K562 (cell line): ENCODE measurements around the gene GPR108. TPM values are rescaled to one million over a fixed set of nuclear protein-coding genes. Genes with fewer than 3 reads are reported as not detected.

Experiments used
- ATAC-seq: fragments of 200-7000 bp; cut with Tn5 transposase; 3 replicates; pipeline ENCODE4 v1.9.1; 2020; ENCODE audit warnings: moderate library complexity
- BruUV-seq: library from RNA; stranded (reverse); fragments of 400-500 nt; replicated peaks from 2 replicates; lab custom pipeline; 2021; lab: Mats Ljungman, UMichigan
- CTCF ChIA-PET: fragments of 300-600 bp; formaldehyde crosslinking; extraction: SDS; loops from one replicate; lab custom pipeline; 2021; ENCODE audit warnings: low intra/inter-chr PET ratio; lab: Yijun Ruan, JAX
- POLR2A ChIA-PET: fragments of 300-600, 350-650 bp; sonication (Branson Sonifier 250); formaldehyde crosslinking; extraction: SDS; loops from one replicate; lab custom pipeline; 2021; ENCODE audit warnings: antibody characterized with exemption, inconsistent platforms; lab: Yijun Ruan, JAX
- DNase-seq, 4 experiments: peaks; one replicate each; pipeline versions ENCODE4 v3.0.0 to v3.0.0-alpha.2; 2011 to 2018; ENCODE audit warnings: low spot score in 3 of 4, mixed read lengths in 3 of 4; ENCODE audit errors: extremely low read depth in 1 of 4
- FAIRE-seq: peaks from 2 replicates; lab custom pipeline; 2011; peaks lifted over from hg19 to GRCh38; lab: Jason Lieb, UNC
- H2AFZ ChIP-seq: 2 replicates; pipeline ENCODE4 v1.6.0; 2011; ENCODE audit warnings: low read depth, low read length, control low read depth, inconsistent platforms
- H3K27ac ChIP-seq: fragments of 200-600 bp; 3 replicates; pipeline ENCODE4 v1.8.0; 2011; ENCODE audit warnings: low read depth, mild to moderate bottlenecking, control low read depth, inconsistent platforms, low read length, moderate library complexity, mixed read lengths; ENCODE audit errors: extremely low read depth
- H3K27me3 ChIP-seq, 2 experiments: fragments of 300-600 bp in 1 of 2; 2 replicates in 1 of 2; 3 replicates in 1 of 2; pipeline versions ENCODE4 v1.6.0 to v1.8.0; 2011; ENCODE audit warnings: inconsistent platforms in 2 of 2, low read length in 2 of 2, mild to moderate bottlenecking in 1 of 2, mixed read lengths in 1 of 2, moderate library complexity in 1 of 2; ENCODE audit not compliant: control insufficient read depth in 2 of 2, insufficient read depth in 2 of 2
- H3K36me3 ChIP-seq: fragments of 300-600 bp; 3 replicates; pipeline ENCODE4 v1.8.0; 2011; ENCODE audit warnings: mild to moderate bottlenecking, low read length, inconsistent platforms; ENCODE audit not compliant: control insufficient read depth, insufficient read depth
- H3K4me1 ChIP-seq, 2 experiments: fragments of 200-600 bp in 1 of 2; replicated peaks in 1 of 2; 2 replicates in 1 of 2; 3 replicates in 1 of 2; pipeline versions ENCODE4 v1.5.1 to v1.8.0; 2011; ENCODE audit warnings: inconsistent platforms in 2 of 2, low read length in 2 of 2, mild to moderate bottlenecking in 1 of 2, mixed read lengths in 1 of 2, moderate library complexity in 1 of 2; ENCODE audit not compliant: control insufficient read depth in 2 of 2, insufficient read depth in 2 of 2
- H3K4me2 ChIP-seq: 2 replicates; pipeline ENCODE4 v1.6.1; 2011; ENCODE audit warnings: low read length, control low read depth, inconsistent platforms, mixed read lengths; ENCODE audit not compliant: insufficient read depth
- H3K4me3 ChIP-seq: fragments of 200-600 bp; sonication (generic), shearing (Covaris generic); 2 replicates; pipeline ENCODE4 v1.5.1; 2016; ENCODE audit warnings: control low read depth, inconsistent platforms
- H3K79me2 ChIP-seq: fragments of 200-600 bp; 3 replicates; pipeline ENCODE4 v1.8.0; 2011; ENCODE audit warnings: low read length, inconsistent platforms; ENCODE audit not compliant: control insufficient read depth, insufficient read depth
- H3K9ac ChIP-seq, 2 experiments: 2 replicates each; pipeline versions ENCODE4 v1.6.0 to v1.6.1; 2011; ENCODE audit warnings: low read depth in 2 of 2, low read length in 2 of 2, control low read depth in 1 of 2, inconsistent platforms in 1 of 2, mild to moderate bottlenecking in 1 of 2, mixed read lengths in 1 of 2; ENCODE audit not compliant: insufficient read depth in 1 of 2
- H3K9me1 ChIP-seq: one replicate; pipeline ENCODE4 v1.6.0; 2011; ENCODE audit warnings: inconsistent platforms, mild to moderate bottlenecking, low read length, moderate library complexity; ENCODE audit not compliant: control insufficient read depth, insufficient read depth
- H3K9me3 ChIP-seq: replicated peaks from 2 replicates; pipeline ENCODE4 v1.5.1; 2011; ENCODE audit warnings: low read depth, low read length, inconsistent platforms; ENCODE audit not compliant: control insufficient read depth, insufficient read depth
- H4K20me1 ChIP-seq: replicated peaks from 2 replicates; pipeline ENCODE4 v1.6.1; 2011; ENCODE audit warnings: low read length, inconsistent platforms, mixed read lengths; ENCODE audit not compliant: control insufficient read depth, insufficient read depth
- DACH1 ChIP-seq: fragments of 450-650 bp; IDR thresholded peaks from 2 replicates; pipeline ENCODE4 v1.6.1; 2018; ENCODE audit not compliant: partially characterized antibody
- ETS1 ChIP-seq: conservative IDR thresholded peaks from 2 replicates; pipeline ENCODE4 v1.6.1; 2011; ENCODE audit warnings: low read depth, mild to moderate bottlenecking, low read length; ENCODE audit not compliant: control insufficient read depth
- GTF2A2 ChIP-seq: IDR thresholded peaks from 2 replicates; pipeline ENCODE4 v1.6.1; 2016; ENCODE audit warnings: mild to moderate bottlenecking, missing genetic modification characterization, missing compliant biosample characterization
- HIVEP1 ChIP-seq: fragments of 250-450 bp; sonication (Bioruptor Pico); IDR thresholded peaks from 2 replicates; pipeline ENCODE4 v1.4.0; 2020; ENCODE audit warnings: mild to moderate bottlenecking
- MECOM ChIP-seq: fragments of 250-450 bp; sonication (Bioruptor Pico); IDR thresholded peaks from 2 replicates; pipeline ENCODE4 v1.8.0; 2022; ENCODE audit warnings: inconsistent platforms
- NCOA1 ChIP-seq: fragments of 450-650 bp; IDR thresholded peaks from 2 replicates; pipeline ENCODE4 v1.6.1; 2016; ENCODE audit warnings: low read depth
- NCOA2 ChIP-seq, 2 experiments: fragments of 450-650 bp; IDR thresholded peaks; 2 replicates each; pipeline ENCODE4 v1.6.1; 2018; ENCODE audit warnings: mild to moderate bottlenecking in 2 of 2, moderate library complexity in 1 of 2; ENCODE audit not compliant: partially characterized antibody in 2 of 2
- NR0B1 ChIP-seq: fragments of 450-650 bp; IDR thresholded peaks from one replicate; pipeline ENCODE4 v1.6.1; 2018; ENCODE audit warnings: mild to moderate bottlenecking, moderate library complexity; ENCODE audit not compliant: partially characterized antibody
- POLR2H ChIP-seq: IDR thresholded peaks from 2 replicates; pipeline ENCODE4 v1.6.1; 2016; ENCODE audit warnings: missing genetic modification characterization, low read depth, mild to moderate bottlenecking, control low read depth, missing compliant biosample characterization, moderate library complexity
- RB1 ChIP-seq: fragments of 450-650 bp; IDR thresholded peaks from 2 replicates; pipeline ENCODE4 v1.6.1; 2017; ENCODE audit warnings: low read depth, mild to moderate bottlenecking
- TARDBP ChIP-seq: fragments of 450-650 bp; IDR thresholded peaks from 2 replicates; pipeline ENCODE4 v1.6.1; 2016
- VEZF1 ChIP-seq: fragments of 200-800 bp; sonication (Bioruptor generic); IDR thresholded peaks from 2 replicates; pipeline ENCODE4 v1.6.1; 2017; ENCODE audit warnings: missing genetic modification characterization, missing compliant biosample characterization
- ZNF253 ChIP-seq: fragments of 250-450 bp; sonication (Bioruptor Pico); conservative IDR thresholded peaks from 2 replicates; pipeline ENCODE4 v1.6.1; 2021; ENCODE audit warnings: mild to moderate bottlenecking
- ZNF41 ChIP-seq: fragments of 250-450 bp; sonication (Bioruptor Pico); conservative IDR thresholded peaks from 2 replicates; pipeline ENCODE4 v1.4.0; 2020; ENCODE audit warnings: mild to moderate bottlenecking
- WGBS: fragments of 100-300 bp; shearing (Covaris generic); methylation state at CpG from one replicate; pipeline ENCODE4 v1.1.6; 2016; ENCODE audit warnings: low coverage, mixed read lengths; ENCODE audit not compliant: insufficient coverage; ENCODE audit errors: missing lambda C conversion rate; 5-methylcytosine and 5-hydroxymethylcytosine counted together
- in situ Hi-C: fragments of 300-500 bp; cut with MboI; formaldehyde crosslinking; loops from 4 replicates; pipeline ENCODE4 v1.15.0; 2018; ENCODE audit warnings: inconsistent platforms, mixed read lengths
- intact Hi-C: fragments of 100-400 bp; cut with micrococcal nuclease; formaldehyde crosslinking; loops from 2 replicates; pipeline ENCODE4 v1.14.2; 2022
- polyA plus RNA-seq, 8 experiments: library from polyadenylated mRNA; depleted of rRNA in 4 of 8; stranded (reverse) in 5 of 8; unstranded in 3 of 8; fragments of >200 nt; fragmentation: Nextera tagmentation in 2 of 8; fragmentation: Illumina TruSeq in 1 of 8; extraction: Ambion mirVana in 2 of 8; extraction: Trizol in 1 of 8; gene quantifications; 2 replicates each; pipeline versions ENCODE4 v1.2.1 to v1.2.3, GENCODE V29; 2011 to 2014; ENCODE audit warnings: inconsistent platforms in 1 of 8, missing spikeins in 1 of 8
- total RNA-seq, 7 experiments: library from RNA; depleted of rRNA in 6 of 7; stranded (reverse); fragments of >200 nt in 6 of 7; fragmentation: Illumina TruSeq in 2 of 7; extraction: Trizol in 2 of 7; gene quantifications; 2 replicates each; pipeline versions ENCODE4 v1.2.1 to v1.2.3, GENCODE V29; 2011 to 2021; ENCODE audit warnings: low replicate concordance in 1 of 7
- TF ChIP-seq, protein P1 (sequence below): IDR thresholded peaks from 2 replicates; pipeline ENCODE4 v1.6.1; 2011; ENCODE audit not compliant: insufficient read length; ENCODE audit errors: extremely low read depth
- TF ChIP-seq, protein P2 (sequence below): fragments of 450-650 bp; formaldehyde crosslinking; IDR thresholded peaks from 2 replicates; pipeline ENCODE4 v1.4.0; 2020; ENCODE audit warnings: mild to moderate bottlenecking, moderate library complexity

Gene GPR108
- total and polyA plus RNA-seq, 9 of the 15 experiments (the other 6 are each of a cell fraction or from before 2014, with no cell fraction given), result 2.4 to 33.2 (median 24.4) TPM

DNA sequence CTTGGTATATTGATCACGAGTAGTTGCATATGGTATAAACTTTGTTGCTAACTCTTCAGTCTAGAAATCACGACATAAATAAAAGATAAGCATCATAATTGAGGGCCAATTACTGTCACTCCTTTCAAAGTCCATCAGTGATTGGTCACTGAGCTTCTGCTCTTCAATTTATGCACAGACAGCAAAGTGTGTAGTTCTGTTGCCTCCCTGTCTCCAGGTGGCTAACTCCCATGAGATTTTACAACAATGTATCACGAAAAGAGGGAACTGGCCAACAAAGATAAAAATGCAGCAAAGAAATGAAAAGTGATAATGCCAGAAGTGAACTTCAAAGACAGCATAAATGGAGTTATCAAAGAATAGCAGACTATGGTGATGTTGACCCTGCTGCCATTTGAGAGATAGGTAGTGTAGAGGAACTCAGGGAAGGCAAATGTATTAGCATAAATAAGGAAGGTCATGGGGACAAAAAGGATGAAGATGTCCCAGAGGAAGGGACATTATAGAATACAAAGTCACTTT is 54.7 kb downstream of the GPR108 start:
- H3K27ac ChIP-seq, result no peak overlapping the region
- DNase-seq, result peak in 2 of 4 experiments; percentile 68 to 75
- intact Hi-C loops, result no loop called here
- no peaks in the 10 kb centered on the region; the same call in none of the 2 replicates for H3K9me3 ChIP-seq
- H3K4me3 ChIP-seq, result no peak overlapping the region
- no peak overlapping the region for H3K9ac ChIP-seq
- no peaks in the 10 kb centered on the region for H3K27me3 ChIP-seq
- H3K79me2 ChIP-seq, result no peaks in the 10 kb centered on the region
- in situ Hi-C loops, result no loop called here
- no TSS peak for BruUV-seq
- peaks cover 13 to 24% of the 10 kb centered on the region in 2 experiments; a peak in 4 of 5 replicates for H3K4me1 ChIP-seq
- ChIA-PET CTCF (no interaction called here), POLR2A (interaction anchor here (0.7 kb wide), 1 partner anchor 213 kb away, joined by 3 read pairs; no protein-coding TSS in a partner anchor)
- no peaks in the 10 kb centered on the region for H3K9me1 ChIP-seq
- peak; percentile 40; the same call in 2 of the 3 replicates for ATAC-seq
- WGBS, result 0% methylated on average over 3 of the region's 3 CpGs
- FAIRE-seq, result peak; percentile 86
- no peak overlapping the region for H2AFZ ChIP-seq
- H3K36me3 ChIP-seq, result no peaks in the 10 kb centered on the region
- peak overlapping the region; percentile 1; the same call in 1 of the 2 replicates for H3K4me2 ChIP-seq
- H4K20me1 ChIP-seq, result no peaks in the 10 kb centered on the region
- TF ChIP-seq ZNF41 (CRISPR knock-in tag) (no peak), RB1 (no peak), VEZF1 (no peak; the same call in 1 of the 2 replicates), HIVEP1 (CRISPR knock-in tag) (no peak), ZNF253 (CRISPR knock-in tag) (no peak), POLR2H (tag) (no peak), NR0B1 (no peak), NCOA2 (IDR thresholded peaks at IDR 0.05; ENCODE audit: partially characterized antibody in 2 of 2) (peak in 1 of 2 experiments; percentile 49), NCOA1 (no peak; the same call in 1 of the 2 replicates), MECOM (CRISPR knock-in tag) (no peak), TARDBP (no peak), ETS1 (no peak), DACH1 (no peak), GTF2A2 (tag) (no peak)
- TF ChIP-seq, protein P1, sequence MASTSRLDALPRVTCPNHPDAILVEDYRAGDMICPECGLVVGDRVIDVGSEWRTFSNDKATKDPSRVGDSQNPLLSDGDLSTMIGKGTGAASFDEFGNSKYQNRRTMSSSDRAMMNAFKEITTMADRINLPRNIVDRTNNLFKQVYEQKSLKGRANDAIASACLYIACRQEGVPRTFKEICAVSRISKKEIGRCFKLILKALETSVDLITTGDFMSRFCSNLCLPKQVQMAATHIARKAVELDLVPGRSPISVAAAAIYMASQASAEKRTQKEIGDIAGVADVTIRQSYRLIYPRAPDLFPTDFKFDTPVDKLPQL, result no peak
- TF ChIP-seq, protein P2, sequence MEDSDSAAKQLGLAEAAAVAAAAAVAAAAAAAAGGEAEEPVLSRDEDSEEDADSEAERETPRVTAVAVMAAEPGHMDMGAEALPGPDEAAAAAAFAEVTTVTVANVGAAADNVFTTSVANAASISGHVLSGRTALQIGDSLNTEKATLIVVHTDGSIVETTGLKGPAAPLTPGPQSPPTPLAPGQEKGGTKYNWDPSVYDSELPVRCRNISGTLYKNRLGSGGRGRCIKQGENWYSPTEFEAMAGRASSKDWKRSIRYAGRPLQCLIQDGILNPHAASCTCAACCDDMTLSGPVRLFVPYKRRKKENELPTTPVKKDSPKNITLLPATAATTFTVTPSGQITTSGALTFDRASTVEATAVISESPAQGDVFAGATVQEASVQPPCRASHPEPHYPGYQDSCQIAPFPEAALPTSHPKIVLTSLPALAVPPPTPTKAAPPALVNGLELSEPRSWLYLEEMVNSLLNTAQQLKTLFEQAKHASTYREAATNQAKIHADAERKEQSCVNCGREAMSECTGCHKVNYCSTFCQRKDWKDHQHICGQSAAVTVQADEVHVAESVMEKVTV (CRISPR knock-in tag), result no peak
